SK-N-SH (cell line): ENCODE results near the gene GOT1. TPM values are rescaled to one million over a fixed set of nuclear protein-coding genes. Genes with fewer than 3 reads are reported as not detected.

Experiments used
- CTCF ChIA-PET: fragments of 300-600, 350-600 bp; formaldehyde crosslinking; extraction: SDS; loops from one replicate; lab custom pipeline; 2021; lab: Yijun Ruan, JAX
- POLR2A ChIA-PET: fragments of 350-600 bp; sonication (Branson Sonifier 250); formaldehyde crosslinking; extraction: SDS; loops from one replicate; lab custom pipeline; 2020; ENCODE audit warnings: antibody characterized with exemption, inconsistent platforms; lab: Yijun Ruan, JAX
- DNase-seq: peaks from one replicate; pipeline ENCODE4 v3.0.0; 2012
- H2AFZ ChIP-seq: fragments of 200-600 bp; sonication (generic); 2 replicates; pipeline ENCODE4 v1.8.1; 2016; ENCODE audit warnings: antibody characterized with exemption, mild to moderate bottlenecking, low read depth
- H3F3A ChIP-seq: fragments of 200-600 bp; sonication (generic); replicated peaks from 2 replicates; pipeline ENCODE3; 2016; ENCODE audit warnings: antibody characterized with exemption, mild to moderate bottlenecking; ENCODE audit not compliant: insufficient read depth
- H3K27ac ChIP-seq, 2 experiments: fragments of 200-500 bp in 1 of 2; fragments of 200-600 bp in 1 of 2; sonication (Bioruptor generic) in 1 of 2; sonication (generic), shearing (Covaris generic) in 1 of 2; 2 replicates each; pipeline versions ENCODE4 v1.5.1 to v1.6.1; 2014 to 2016; ENCODE audit warnings: low read depth in 2 of 2, inconsistent platforms in 1 of 2, low read length in 1 of 2, mild to moderate bottlenecking in 1 of 2, mixed read lengths in 1 of 2
- H3K27me3 ChIP-seq: fragments of 200-600 bp; sonication (generic), shearing (Covaris generic); 2 replicates; pipeline ENCODE4 v1.6.1; 2016; ENCODE audit warnings: mixed run types; ENCODE audit not compliant: insufficient read depth
- H3K36me3 ChIP-seq, 2 experiments: fragments of 200-500 bp in 1 of 2; fragments of 200-600 bp in 1 of 2; sonication (Bioruptor generic) in 1 of 2; sonication (generic) in 1 of 2; replicated peaks in 1 of 2; 2 replicates each; pipeline versions ENCODE3 to v1.5.1; 2014 to 2016; ENCODE audit warnings: low read length in 1 of 2, mild to moderate bottlenecking in 1 of 2; ENCODE audit not compliant: insufficient read depth in 2 of 2, control insufficient read depth in 1 of 2
- H3K4me1 ChIP-seq, 2 experiments: fragments of 200-500 bp in 1 of 2; fragments of 200-600 bp in 1 of 2; sonication (Bioruptor generic) in 1 of 2; sonication (generic), shearing (Covaris generic) in 1 of 2; 2 replicates each; pipeline versions ENCODE4 v1.5.1 to v1.6.1; 2014 to 2016; ENCODE audit warnings: low read depth in 1 of 2, low read length in 1 of 2, mixed run types in 1 of 2; ENCODE audit not compliant: insufficient read depth in 2 of 2, control insufficient read depth in 1 of 2
- H3K4me2 ChIP-seq: fragments of 200-600 bp; sonication (generic), shearing (Covaris generic); 2 replicates; pipeline ENCODE4 v1.6.1; 2017; ENCODE audit warnings: mixed run types
- H3K4me3 ChIP-seq, 2 experiments: fragments of 200-500 bp in 1 of 2; fragments of 200-600 bp in 1 of 2; sonication (Bioruptor generic) in 1 of 2; sonication (generic), shearing (Covaris generic) in 1 of 2; 2 replicates each; pipeline versions ENCODE4 v1.5.1 to v1.8.1; 2014 to 2016; ENCODE audit warnings: low read depth in 2 of 2, inconsistent platforms in 1 of 2, low read length in 1 of 2, mild to moderate bottlenecking in 1 of 2, mixed read lengths in 1 of 2, moderate library complexity in 1 of 2
- H3K79me2 ChIP-seq: fragments of 200-600 bp; sonication (generic); 2 replicates; pipeline ENCODE4 v1.8.1; 2017; ENCODE audit warnings: mild to moderate bottlenecking; ENCODE audit not compliant: insufficient read depth
- H3K9ac ChIP-seq: fragments of 200-600 bp; sonication (generic); 2 replicates; pipeline ENCODE4 v1.6.1; 2017; ENCODE audit warnings: mixed run types
- H3K9me2 ChIP-seq: fragments of 200-600 bp; sonication (generic); 2 replicates; pipeline ENCODE4 v1.6.1; 2017; ENCODE audit warnings: mixed run types
- H3K9me3 ChIP-seq: fragments of 200-600 bp; sonication (generic); 2 replicates; pipeline ENCODE4 v1.6.1; 2017; ENCODE audit warnings: mixed run types, mild to moderate bottlenecking, moderate library complexity
- H4K20me1 ChIP-seq: fragments of 200-600 bp; sonication (generic); 2 replicates; pipeline ENCODE4 v1.6.1; 2017; ENCODE audit warnings: mild to moderate bottlenecking, mixed run types; ENCODE audit not compliant: insufficient read depth
- ELF1 ChIP-seq: IDR thresholded peaks from 2 replicates; pipeline ENCODE4 v1.4.0; 2012
- EP300 ChIP-seq, 2 experiments: IDR thresholded peaks; 2 replicates each; pipeline versions ENCODE4 v1.4.0 to v1.6.1; 2012; ENCODE audit warnings: borderline replicate concordance in 1 of 2, low read depth in 1 of 2, low read length in 1 of 2
- FOXJ3 ChIP-seq: sonication (generic); formaldehyde crosslinking; IDR thresholded peaks from 2 replicates; pipeline ENCODE4 v1.5.1; 2020; ENCODE audit warnings: mild to moderate bottlenecking, missing genetic modification reagents
- GABPA ChIP-seq: IDR thresholded peaks from 2 replicates; pipeline ENCODE4 v1.4.0; 2012; ENCODE audit warnings: low read depth, mild to moderate bottlenecking
- GATA2 ChIP-seq: sonication (generic); formaldehyde crosslinking; IDR thresholded peaks from 2 replicates; pipeline ENCODE4 v1.5.0; 2020; ENCODE audit warnings: mild to moderate bottlenecking, missing genetic modification reagents
- JUND ChIP-seq: IDR thresholded peaks from 2 replicates; pipeline ENCODE4 v1.4.0; 2012
- MAX ChIP-seq: IDR thresholded peaks from 2 replicates; pipeline ENCODE4 v1.4.0; 2012; ENCODE audit warnings: low read depth
- NRF1 ChIP-seq: IDR thresholded peaks from 2 replicates; pipeline ENCODE4 v1.6.1; 2012; ENCODE audit warnings: low read depth, mild to moderate bottlenecking, low read length
- PBX3 ChIP-seq: IDR thresholded peaks from 2 replicates; pipeline ENCODE4; 2012
- POLR2AphosphoS5 ChIP-seq: IDR thresholded peaks from 2 replicates; pipeline ENCODE4 v1.6.1; 2012; ENCODE audit warnings: low read depth, low read length
- RAD21 ChIP-seq: IDR thresholded peaks from 2 replicates; pipeline ENCODE4 v1.6.1; 2012; ENCODE audit warnings: mild to moderate bottlenecking, low read length
- SIN3A ChIP-seq: IDR thresholded peaks from 2 replicates; pipeline ENCODE4 v1.6.1; 2012; ENCODE audit warnings: low read depth, mild to moderate bottlenecking, low read length, moderate library complexity, borderline replicate concordance
- SMC3 ChIP-seq: IDR thresholded peaks from 2 replicates; pipeline ENCODE4 v1.6.1; 2012; ENCODE audit warnings: low read depth, low read length, improper control_type of control experiment
- YY1 ChIP-seq: IDR thresholded peaks from 2 replicates; pipeline ENCODE4 v1.4.0; 2012; ENCODE audit warnings: low read depth, mild to moderate bottlenecking
- WGBS: methylation state at CpG from one replicate; pipeline ENCODE4 v1.1.6; 2017; ENCODE audit warnings: low lambda C conversion rate; 5-methylcytosine and 5-hydroxymethylcytosine counted together
- polyA plus RNA-seq, 3 experiments: library from polyadenylated mRNA; depleted of rRNA; stranded (reverse); fragments of >200 nt; gene quantifications; 2 replicates each; pipeline ENCODE4 v1.2.3, GENCODE V29; 2012
- TF ChIP-seq, protein P1 (sequence below): fragments of 150-350 bp; IDR thresholded peaks from 2 replicates; pipeline ENCODE4 v1.6.1; 2017; ENCODE audit warnings: antibody characterized with exemption, low read length, low read depth, borderline replicate concordance
- TF ChIP-seq, protein P2 (sequence below): fragments of 150-350 bp; IDR thresholded peaks from 2 replicates; pipeline ENCODE4 v1.6.1; 2016; ENCODE audit warnings: mild to moderate bottlenecking, low read depth, low read length

GOT1 gene
- polyA plus RNA-seq, 1 of the 3 experiments (the other 2 are of a cell fraction) = 9.8 TPM

- no peak overlapping the region for H3K27ac ChIP-seq
- H3K9me2 ChIP-seq = no peaks in the 10 kb centered on the region
- H3K4me2 ChIP-seq = no peak overlapping the region
- peaks cover 16% of the 10 kb centered on the region; the same call in 1 of the 2 replicates for H3K27me3 ChIP-seq
- 10% methylated on average over 2 of the region's 2 CpGs for WGBS
- H3K4me1 ChIP-seq = no peaks in the 10 kb centered on the region
- no peaks in the 10 kb centered on the region for H3K9me3 ChIP-seq
- H3K79me2 ChIP-seq = no peaks in the 10 kb centered on the region
- peaks cover 3% of the 10 kb centered on the region for H3F3A ChIP-seq
- no peaks in the 10 kb centered on the region for H4K20me1 ChIP-seq
- no peak overlapping the region for H2AFZ ChIP-seq
- CTCF ChIA-PET = no interaction called here
- DNase-seq = no peak
- POLR2A ChIA-PET = no interaction called here
- no peak overlapping the region for H3K4me3 ChIP-seq
- H3K36me3 ChIP-seq = no peaks in the 10 kb centered on the region
- H3K9ac ChIP-seq = no peak overlapping the region
- TF ChIP-seq MAX (no peak), SMC3 (no peak), JUND (no peak), GABPA (no peak)
- TF ChIP-seq, protein P1, sequence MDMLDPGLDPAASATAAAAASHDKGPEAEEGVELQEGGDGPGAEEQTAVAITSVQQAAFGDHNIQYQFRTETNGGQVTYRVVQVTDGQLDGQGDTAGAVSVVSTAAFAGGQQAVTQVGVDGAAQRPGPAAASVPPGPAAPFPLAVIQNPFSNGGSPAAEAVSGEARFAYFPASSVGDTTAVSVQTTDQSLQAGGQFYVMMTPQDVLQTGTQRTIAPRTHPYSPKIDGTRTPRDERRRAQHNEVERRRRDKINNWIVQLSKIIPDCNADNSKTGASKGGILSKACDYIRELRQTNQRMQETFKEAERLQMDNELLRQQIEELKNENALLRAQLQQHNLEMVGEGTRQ = no peak
- TF ChIP-seq, protein P2, sequence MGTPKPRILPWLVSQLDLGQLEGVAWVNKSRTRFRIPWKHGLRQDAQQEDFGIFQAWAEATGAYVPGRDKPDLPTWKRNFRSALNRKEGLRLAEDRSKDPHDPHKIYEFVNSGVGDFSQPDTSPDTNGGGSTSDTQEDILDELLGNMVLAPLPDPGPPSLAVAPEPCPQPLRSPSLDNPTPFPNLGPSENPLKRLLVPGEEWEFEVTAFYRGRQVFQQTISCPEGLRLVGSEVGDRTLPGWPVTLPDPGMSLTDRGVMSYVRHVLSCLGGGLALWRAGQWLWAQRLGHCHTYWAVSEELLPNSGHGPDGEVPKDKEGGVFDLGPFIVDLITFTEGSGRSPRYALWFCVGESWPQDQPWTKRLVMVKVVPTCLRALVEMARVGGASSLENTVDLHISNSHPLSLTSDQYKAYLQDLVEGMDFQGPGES = no peak
These were observed 30.8 kb upstream of the GOT1 start for GRCh38 chr10:99461230-99461629.

- TF ChIP-seq ELF1 (no peak), NRF1 (no peak), MAX (no peak), JUND (no peak), POLR2AphosphoS5 (no peak), YY1 (no peak), PBX3 (no peak), FOXJ3 (CRISPR knock-in tag) (no peak), GATA2 (no peak), RAD21 (no peak), SMC3 (no peak), GABPA (no peak), EP300 (IDR thresholded peaks at IDR 0.05; ENCODE audit: borderline replicate concordance in 1 of 2, low read depth in 1 of 2, low read length in 1 of 2) (no peak), SIN3A (no peak)
- TF ChIP-seq, protein P1 = no peak
- TF ChIP-seq, protein P2 = no peak
- H3K36me3 ChIP-seq = no peaks in the 10 kb centered on the region
- H3K9me3 ChIP-seq = no peaks in the 10 kb centered on the region
- H2AFZ ChIP-seq = no peak overlapping the region
- ChIA-PET CTCF (interaction anchor here (0.7 to 2.2 kb wide), 2 partner anchors 24 to 152 kb away, joined by 3 to 7 read pairs; no protein-coding TSS in a partner anchor), POLR2A (no interaction called here)
- DNase-seq = no peak
- H3K9me2 ChIP-seq = no peaks in the 10 kb centered on the region
- H3F3A ChIP-seq = no peaks in the 10 kb centered on the region
- WGBS = 3% methylated on average over 5 of the region's 5 CpGs
- H3K4me1 ChIP-seq = no peaks in the 10 kb centered on the region
- no peak overlapping the region for H3K4me2 ChIP-seq
- no peak overlapping the region for H3K4me3 ChIP-seq
- no peak overlapping the region for H3K27ac ChIP-seq
- no peak overlapping the region for H3K9ac ChIP-seq
- H3K79me2 ChIP-seq = no peaks in the 10 kb centered on the region
- H3K27me3 ChIP-seq = peaks cover 25% of the 10 kb centered on the region
- no peaks in the 10 kb centered on the region for H4K20me1 ChIP-seq
These were observed 29.6 kb upstream of the GOT1 start for GRCh38 chr10:99460070-99460469.
